WTC11 (cell line): ENCODE measurements around the gene CEP57L1. TPM values are rescaled to one million over a fixed set of nuclear protein-coding genes. Genes with fewer than 3 reads are reported as not detected.

Source experiments
- ATAC-seq: fragments of 200-7000 bp; cut with Tn5 transposase; 2 replicates; pipeline ENCODE4 v1.10.0; 2021; ENCODE audit warnings: mild to moderate bottlenecking, moderate library complexity
- CTCF ChIA-PET: fragments of 300-600 bp; sonication (Branson Sonifier 250); formaldehyde crosslinking; loops from one replicate; lab custom pipeline; 2021; ENCODE audit warnings: antibody characterized with exemption; lab: Charles Lee
- POLR2A ChIA-PET: fragments of 350-600 bp; sonication (Branson Sonifier 250); formaldehyde crosslinking; loops from one replicate; lab custom pipeline; 2021; ENCODE audit warnings: antibody characterized with exemption; lab: Charles Lee
- DNase-seq: peaks from one replicate; pipeline ENCODE4 v3.0.0; 2021; ENCODE audit warnings: low spot score
- H3K27ac Mint-ChIP-seq: 2 replicates; pipeline ENCODE4 v1.8.0; 2021; ENCODE audit warnings: mixed read lengths
- H3K27me3 Mint-ChIP-seq: 2 replicates; pipeline ENCODE4 v1.8.0; 2021; ENCODE audit warnings: low read depth, mild to moderate bottlenecking, moderate library complexity, mixed read lengths
- H3K36me3 Mint-ChIP-seq: 2 replicates; pipeline ENCODE4 v1.8.0; 2021; ENCODE audit warnings: mixed read lengths
- H3K4me1 Mint-ChIP-seq: 2 replicates; pipeline ENCODE4 v1.8.0; 2022; ENCODE audit warnings: mixed read lengths
- H3K4me3 Mint-ChIP-seq: 2 replicates; pipeline ENCODE4 v1.8.0; 2021; ENCODE audit warnings: mild to moderate bottlenecking, moderate library complexity, mixed read lengths
- H3K9me3 Mint-ChIP-seq: 2 replicates; pipeline ENCODE4 v1.8.0; 2021; ENCODE audit warnings: mixed read lengths
- ATF1 ChIP-seq: sonication (generic); formaldehyde crosslinking; IDR thresholded peaks from 2 replicates; pipeline ENCODE4 v1.8.1; 2023; ENCODE audit warnings: mild to moderate bottlenecking, moderate library complexity, missing genetic modification reagents
- EMX1 ChIP-seq: fragments of 250-450 bp; sonication (Bioruptor Pico); IDR thresholded peaks from 2 replicates; pipeline ENCODE4 v1.8.0; 2021; ENCODE audit warnings: mild to moderate bottlenecking
- IRF2 ChIP-seq: sonication (generic); formaldehyde crosslinking; IDR thresholded peaks from 2 replicates; pipeline ENCODE4 v1.8.0; 2022; ENCODE audit warnings: low read depth, missing genetic modification reagents, borderline replicate concordance
- SP1 ChIP-seq: sonication (generic); formaldehyde crosslinking; conservative IDR thresholded peaks from 2 replicates; pipeline ENCODE4 v1.8.1; 2022; ENCODE audit warnings: missing genetic modification reagents
- ZBTB21 ChIP-seq: sonication (generic); formaldehyde crosslinking; IDR thresholded peaks from 2 replicates; pipeline ENCODE4 v1.8.1; 2023; ENCODE audit warnings: mild to moderate bottlenecking, missing genetic modification reagents, borderline replicate concordance
- ZNF317 ChIP-seq: sonication (generic); formaldehyde crosslinking; IDR thresholded peaks from 2 replicates; pipeline ENCODE4 v1.8.1; 2023; ENCODE audit warnings: low read depth, mild to moderate bottlenecking, moderate library complexity, missing genetic modification reagents, borderline replicate concordance
- ZNF423 ChIP-seq: fragments of 250-450 bp; sonication (Bioruptor Pico); IDR thresholded peaks from 2 replicates; pipeline ENCODE4 v2.1.2; 2022; ENCODE audit warnings: mild to moderate bottlenecking, moderate library complexity
- total RNA-seq: library from RNA; stranded (reverse); gene quantifications from 3 replicates; pipeline ENCODE4 v1.2.3, GENCODE V29; 2021
- TF ChIP-seq, protein P1 (sequence below): sonication (generic); formaldehyde crosslinking; IDR thresholded peaks from 2 replicates; pipeline ENCODE4 v1.8.1; 2022; ENCODE audit warnings: low read depth, missing genetic modification reagents, borderline replicate concordance
- TF ChIP-seq, protein P2 (sequence below): fragments of 250-450 bp; sonication (Bioruptor Pico); IDR thresholded peaks from 2 replicates; pipeline ENCODE4 v2.1.2; 2022; ENCODE audit warnings: mild to moderate bottlenecking, moderate library complexity
- TF ChIP-seq, protein P3 (sequence below): sonication (generic); formaldehyde crosslinking; IDR thresholded peaks from 2 replicates; pipeline ENCODE4 v1.8.1; 2022; ENCODE audit warnings: mild to moderate bottlenecking, moderate library complexity, missing genetic modification reagents
- TF ChIP-seq, protein P4 (sequence below): fragments of 250-450 bp; sonication (Bioruptor Pico); IDR thresholded peaks from 2 replicates; pipeline ENCODE4 v1.9.0; 2021; ENCODE audit warnings: mild to moderate bottlenecking, borderline replicate concordance
- TF ChIP-seq, protein P5 (sequence below): sonication (generic); formaldehyde crosslinking; IDR thresholded peaks from 2 replicates; pipeline ENCODE4 v1.8.0; 2023; ENCODE audit warnings: missing genetic modification reagents
- TF ChIP-seq, protein P6 (sequence below): sonication (generic); formaldehyde crosslinking; IDR thresholded peaks from 2 replicates; pipeline ENCODE4 v1.8.1; 2022; ENCODE audit warnings: mild to moderate bottlenecking, missing genetic modification reagents, moderate library complexity, borderline replicate concordance
- TF ChIP-seq, protein P7 (sequence below): fragments of 250-450 bp; sonication (Bioruptor Pico); conservative IDR thresholded peaks from 2 replicates; pipeline ENCODE4 v1.9.0; 2021; ENCODE audit warnings: mild to moderate bottlenecking

The CEP57L1 gene
- total RNA-seq, 1 experiment from 2014 or later = 13.1 TPM

DNA sequence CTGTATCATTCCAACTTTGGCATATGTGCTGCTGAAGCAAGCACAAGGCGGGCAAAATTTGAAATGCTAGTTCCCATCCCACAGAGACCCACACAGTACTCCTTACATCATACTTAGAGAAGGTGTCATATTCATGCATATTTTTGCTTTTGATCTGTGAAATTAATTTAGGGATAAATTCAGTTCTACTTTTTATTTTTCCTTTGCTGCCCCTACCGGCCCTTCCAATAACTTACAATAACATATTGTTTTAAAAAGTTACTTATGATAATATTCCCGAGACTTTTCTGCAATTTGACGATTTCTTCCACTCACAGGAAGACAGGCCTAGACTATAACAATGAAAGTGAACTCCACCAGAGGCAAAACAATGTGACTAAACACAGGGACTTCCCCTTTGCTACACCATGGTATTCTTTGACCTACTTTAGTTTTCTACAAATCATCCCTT lies 35.7 kb upstream of the CEP57L1 start:
- DNase-seq = no peak
- TF ChIP-seq, protein P1, sequence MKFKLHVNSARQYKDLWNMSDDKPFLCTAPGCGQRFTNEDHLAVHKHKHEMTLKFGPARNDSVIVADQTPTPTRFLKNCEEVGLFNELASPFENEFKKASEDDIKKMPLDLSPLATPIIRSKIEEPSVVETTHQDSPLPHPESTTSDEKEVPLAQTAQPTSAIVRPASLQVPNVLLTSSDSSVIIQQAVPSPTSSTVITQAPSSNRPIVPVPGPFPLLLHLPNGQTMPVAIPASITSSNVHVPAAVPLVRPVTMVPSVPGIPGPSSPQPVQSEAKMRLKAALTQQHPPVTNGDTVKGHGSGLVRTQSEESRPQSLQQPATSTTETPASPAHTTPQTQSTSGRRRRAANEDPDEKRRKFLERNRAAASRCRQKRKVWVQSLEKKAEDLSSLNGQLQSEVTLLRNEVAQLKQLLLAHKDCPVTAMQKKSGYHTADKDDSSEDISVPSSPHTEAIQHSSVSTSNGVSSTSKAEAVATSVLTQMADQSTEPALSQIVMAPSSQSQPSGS (CRISPR knock-in tag) = no peak
- no peak for TF ChIP-seq ATF1 (CRISPR knock-in tag)
- no peak for TF ChIP-seq SP1
- TF ChIP-seq, protein P2, sequence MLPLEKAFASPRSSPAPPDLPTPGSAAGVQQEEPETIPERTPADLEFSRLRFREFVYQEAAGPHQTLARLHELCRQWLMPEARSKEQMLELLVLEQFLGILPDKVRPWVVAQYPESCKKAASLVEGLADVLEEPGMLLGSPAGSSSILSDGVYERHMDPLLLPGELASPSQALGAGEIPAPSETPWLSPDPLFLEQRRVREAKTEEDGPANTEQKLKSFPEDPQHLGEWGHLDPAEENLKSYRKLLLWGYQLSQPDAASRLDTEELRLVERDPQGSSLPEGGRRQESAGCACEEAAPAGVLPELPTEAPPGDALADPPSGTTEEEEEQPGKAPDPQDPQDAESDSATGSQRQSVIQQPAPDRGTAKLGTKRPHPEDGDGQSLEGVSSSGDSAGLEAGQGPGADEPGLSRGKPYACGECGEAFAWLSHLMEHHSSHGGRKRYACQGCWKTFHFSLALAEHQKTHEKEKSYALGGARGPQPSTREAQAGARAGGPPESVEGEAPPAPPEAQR (CRISPR knock-in tag) = no peak
- no peak for TF ChIP-seq EMX1
- TF ChIP-seq, protein P3, sequence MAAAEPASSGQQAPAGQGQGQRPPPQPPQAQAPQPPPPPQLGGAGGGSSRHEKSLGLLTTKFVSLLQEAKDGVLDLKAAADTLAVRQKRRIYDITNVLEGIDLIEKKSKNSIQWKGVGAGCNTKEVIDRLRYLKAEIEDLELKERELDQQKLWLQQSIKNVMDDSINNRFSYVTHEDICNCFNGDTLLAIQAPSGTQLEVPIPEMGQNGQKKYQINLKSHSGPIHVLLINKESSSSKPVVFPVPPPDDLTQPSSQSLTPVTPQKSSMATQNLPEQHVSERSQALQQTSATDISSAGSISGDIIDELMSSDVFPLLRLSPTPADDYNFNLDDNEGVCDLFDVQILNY = no peak
- TF ChIP-seq, protein P4, sequence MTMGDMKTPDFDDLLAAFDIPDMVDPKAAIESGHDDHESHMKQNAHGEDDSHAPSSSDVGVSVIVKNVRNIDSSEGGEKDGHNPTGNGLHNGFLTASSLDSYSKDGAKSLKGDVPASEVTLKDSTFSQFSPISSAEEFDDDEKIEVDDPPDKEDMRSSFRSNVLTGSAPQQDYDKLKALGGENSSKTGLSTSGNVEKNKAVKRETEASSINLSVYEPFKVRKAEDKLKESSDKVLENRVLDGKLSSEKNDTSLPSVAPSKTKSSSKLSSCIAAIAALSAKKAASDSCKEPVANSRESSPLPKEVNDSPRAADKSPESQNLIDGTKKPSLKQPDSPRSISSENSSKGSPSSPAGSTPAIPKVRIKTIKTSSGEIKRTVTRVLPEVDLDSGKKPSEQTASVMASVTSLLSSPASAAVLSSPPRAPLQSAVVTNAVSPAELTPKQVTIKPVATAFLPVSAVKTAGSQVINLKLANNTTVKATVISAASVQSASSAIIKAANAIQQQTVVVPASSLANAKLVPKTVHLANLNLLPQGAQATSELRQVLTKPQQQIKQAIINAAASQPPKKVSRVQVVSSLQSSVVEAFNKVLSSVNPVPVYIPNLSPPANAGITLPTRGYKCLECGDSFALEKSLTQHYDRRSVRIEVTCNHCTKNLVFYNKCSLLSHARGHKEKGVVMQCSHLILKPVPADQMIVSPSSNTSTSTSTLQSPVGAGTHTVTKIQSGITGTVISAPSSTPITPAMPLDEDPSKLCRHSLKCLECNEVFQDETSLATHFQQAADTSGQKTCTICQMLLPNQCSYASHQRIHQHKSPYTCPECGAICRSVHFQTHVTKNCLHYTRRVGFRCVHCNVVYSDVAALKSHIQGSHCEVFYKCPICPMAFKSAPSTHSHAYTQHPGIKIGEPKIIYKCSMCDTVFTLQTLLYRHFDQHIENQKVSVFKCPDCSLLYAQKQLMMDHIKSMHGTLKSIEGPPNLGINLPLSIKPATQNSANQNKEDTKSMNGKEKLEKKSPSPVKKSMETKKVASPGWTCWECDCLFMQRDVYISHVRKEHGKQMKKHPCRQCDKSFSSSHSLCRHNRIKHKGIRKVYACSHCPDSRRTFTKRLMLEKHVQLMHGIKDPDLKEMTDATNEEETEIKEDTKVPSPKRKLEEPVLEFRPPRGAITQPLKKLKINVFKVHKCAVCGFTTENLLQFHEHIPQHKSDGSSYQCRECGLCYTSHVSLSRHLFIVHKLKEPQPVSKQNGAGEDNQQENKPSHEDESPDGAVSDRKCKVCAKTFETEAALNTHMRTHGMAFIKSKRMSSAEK (CRISPR knock-in tag) = no peak
- no peak for TF ChIP-seq ZNF317
- TF ChIP-seq, protein P5, sequence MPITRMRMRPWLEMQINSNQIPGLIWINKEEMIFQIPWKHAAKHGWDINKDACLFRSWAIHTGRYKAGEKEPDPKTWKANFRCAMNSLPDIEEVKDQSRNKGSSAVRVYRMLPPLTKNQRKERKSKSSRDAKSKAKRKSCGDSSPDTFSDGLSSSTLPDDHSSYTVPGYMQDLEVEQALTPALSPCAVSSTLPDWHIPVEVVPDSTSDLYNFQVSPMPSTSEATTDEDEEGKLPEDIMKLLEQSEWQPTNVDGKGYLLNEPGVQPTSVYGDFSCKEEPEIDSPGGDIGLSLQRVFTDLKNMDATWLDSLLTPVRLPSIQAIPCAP (CRISPR knock-in tag) = no peak
- no peak for TF ChIP-seq IRF2 (CRISPR knock-in tag)
- TF ChIP-seq ZBTB21 = no peak
- TF ChIP-seq ZNF423 (CRISPR knock-in tag) = no peak
- TF ChIP-seq, protein P6, sequence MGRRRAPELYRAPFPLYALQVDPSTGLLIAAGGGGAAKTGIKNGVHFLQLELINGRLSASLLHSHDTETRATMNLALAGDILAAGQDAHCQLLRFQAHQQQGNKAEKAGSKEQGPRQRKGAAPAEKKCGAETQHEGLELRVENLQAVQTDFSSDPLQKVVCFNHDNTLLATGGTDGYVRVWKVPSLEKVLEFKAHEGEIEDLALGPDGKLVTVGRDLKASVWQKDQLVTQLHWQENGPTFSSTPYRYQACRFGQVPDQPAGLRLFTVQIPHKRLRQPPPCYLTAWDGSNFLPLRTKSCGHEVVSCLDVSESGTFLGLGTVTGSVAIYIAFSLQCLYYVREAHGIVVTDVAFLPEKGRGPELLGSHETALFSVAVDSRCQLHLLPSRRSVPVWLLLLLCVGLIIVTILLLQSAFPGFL (CRISPR knock-in tag) = no peak
- TF ChIP-seq, protein P7, sequence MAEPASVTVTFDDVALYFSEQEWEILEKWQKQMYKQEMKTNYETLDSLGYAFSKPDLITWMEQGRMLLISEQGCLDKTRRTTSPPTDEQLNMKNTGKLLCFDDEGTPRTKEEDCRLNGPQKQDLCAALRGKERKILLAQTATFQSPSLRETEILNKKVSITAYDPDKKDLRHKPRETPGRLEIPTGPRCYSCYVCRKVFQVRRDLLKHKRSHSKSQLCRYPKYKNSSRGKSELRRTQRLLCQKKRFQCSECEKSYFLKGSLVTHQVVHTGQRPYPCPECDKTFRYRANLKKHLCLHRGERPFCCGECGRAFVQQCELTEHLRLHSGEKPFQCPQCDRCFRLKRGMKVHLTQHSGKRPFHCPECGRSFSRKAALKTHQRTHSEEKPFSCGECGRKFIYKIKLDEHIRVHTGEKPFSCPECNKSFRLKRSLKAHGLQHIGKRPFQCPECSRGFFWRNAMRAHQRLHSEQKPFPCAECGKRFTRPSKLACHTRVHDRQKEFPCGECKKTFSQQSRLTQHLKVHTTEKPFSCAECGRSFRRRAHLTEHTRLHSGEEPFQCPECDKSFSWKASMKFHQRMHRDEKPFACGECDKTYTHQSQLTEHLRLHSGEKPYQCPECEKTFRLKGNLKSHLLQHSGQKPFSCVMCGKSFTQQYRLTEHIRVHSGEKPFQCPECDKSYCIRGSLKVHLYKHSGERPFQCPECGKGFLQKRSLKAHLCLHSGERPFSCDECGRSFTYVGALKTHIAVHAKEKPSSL (CRISPR knock-in tag) = no peak
- no peaks in the 10 kb centered on the region for H3K36me3 Mint-ChIP-seq
- H3K4me3 Mint-ChIP-seq = no peak overlapping the region
- H3K4me1 Mint-ChIP-seq = peaks cover 5% of the 10 kb centered on the region
- no peaks in the 10 kb centered on the region for H3K27me3 Mint-ChIP-seq
- ATAC-seq = no peak
- CTCF ChIA-PET = interaction anchor here (1.0 kb wide), 1 partner anchor 92 kb away, joined by 3 read pairs; no protein-coding TSS in a partner anchor
- no peak overlapping the region for H3K27ac Mint-ChIP-seq
- POLR2A ChIA-PET = no interaction called here
- H3K9me3 Mint-ChIP-seq = no peaks in the 10 kb centered on the region
